GM19193 (cell line): ENCODE results near the gene DNAH7.

Experiments
- POLR2A ChIP-seq: IDR thresholded peaks from 4 replicates; pipeline ENCODE4 v1.6.1; 2011; ENCODE audit not compliant: insufficient read depth, insufficient read length; ENCODE audit errors: extremely low read depth

Gene DNAH7

DNA sequence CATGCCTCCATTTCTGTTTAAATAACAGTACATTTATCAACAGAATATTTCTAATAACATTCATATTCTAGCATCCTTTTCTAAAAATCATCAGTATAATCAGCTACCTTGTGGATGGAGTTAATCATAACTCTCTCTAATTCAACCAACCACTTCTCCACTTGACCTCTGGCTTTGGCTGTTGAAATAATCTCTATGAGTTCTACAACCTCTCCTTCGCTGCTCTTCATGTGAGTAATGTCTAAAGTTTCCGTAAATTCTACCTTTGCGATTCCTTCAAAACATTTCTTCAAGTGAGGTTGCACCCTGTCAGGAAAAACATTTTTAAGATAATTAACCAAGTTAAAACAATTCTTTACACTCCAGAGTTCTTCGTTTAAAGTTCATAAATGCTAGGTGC lies 134.2 kb downstream of the DNAH7 start:
- no peak for TF ChIP-seq POLR2A

DNA sequence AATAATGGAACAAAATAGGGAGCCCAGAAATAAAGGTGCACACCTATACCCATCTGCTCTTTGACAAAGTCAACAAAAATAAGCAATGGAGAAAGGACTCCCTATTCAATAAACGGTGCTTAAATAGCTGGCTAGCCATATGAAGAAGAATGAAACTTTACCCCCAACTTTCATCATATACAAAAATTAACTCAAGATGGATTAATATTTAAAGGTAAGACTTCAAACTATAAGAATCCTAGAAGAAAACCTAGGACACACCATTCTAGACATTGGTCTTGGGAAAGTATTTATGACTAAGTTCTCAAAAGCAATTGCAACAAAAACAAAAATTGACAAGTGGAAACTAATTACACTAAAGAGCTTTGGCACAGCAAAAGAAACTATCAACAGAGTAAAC lies 139.1 kb downstream of the DNAH7 start:
- TF ChIP-seq POLR2A, result no peak

DNA sequence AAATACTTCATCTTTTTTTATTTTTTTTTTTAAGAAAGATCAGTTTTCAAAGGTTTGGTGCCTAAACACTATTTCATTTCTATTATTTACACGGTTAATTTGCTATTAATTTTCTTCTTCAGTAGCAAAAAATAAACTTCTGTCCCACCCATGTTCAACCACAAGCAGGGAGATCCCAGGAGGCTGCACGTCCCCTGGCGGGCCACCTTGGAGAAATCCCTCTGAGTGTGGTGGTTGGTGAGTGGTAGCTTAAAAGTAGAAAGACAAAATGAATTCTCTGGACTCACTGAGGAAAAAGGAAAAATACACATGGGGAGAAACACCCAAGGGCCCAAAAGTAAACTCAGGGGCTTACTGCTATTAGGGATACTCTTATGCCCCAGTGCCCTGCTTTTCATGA lies 143.5 kb downstream of the DNAH7 start:
- no peak for TF ChIP-seq POLR2A

DNA sequence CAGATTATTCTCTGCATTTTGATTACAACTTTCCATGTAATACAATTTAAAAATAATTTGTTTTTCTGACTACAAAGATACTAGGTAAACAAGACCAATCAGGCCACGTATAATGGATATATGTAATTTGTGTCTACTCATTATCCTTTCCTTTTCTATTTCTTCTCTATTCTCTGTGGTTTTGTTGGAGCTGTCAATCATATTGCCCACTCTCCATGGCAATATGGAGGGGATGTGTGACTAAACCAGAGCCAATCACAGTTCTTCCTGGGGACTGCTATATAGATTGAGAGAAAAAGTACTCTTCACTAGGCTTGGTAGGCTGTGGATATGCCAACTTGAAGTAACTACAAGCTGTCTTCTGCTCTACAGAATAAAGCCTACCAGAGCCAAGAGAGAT lies 144.7 kb downstream of the DNAH7 start:
- no peak for TF ChIP-seq POLR2A

DNA sequence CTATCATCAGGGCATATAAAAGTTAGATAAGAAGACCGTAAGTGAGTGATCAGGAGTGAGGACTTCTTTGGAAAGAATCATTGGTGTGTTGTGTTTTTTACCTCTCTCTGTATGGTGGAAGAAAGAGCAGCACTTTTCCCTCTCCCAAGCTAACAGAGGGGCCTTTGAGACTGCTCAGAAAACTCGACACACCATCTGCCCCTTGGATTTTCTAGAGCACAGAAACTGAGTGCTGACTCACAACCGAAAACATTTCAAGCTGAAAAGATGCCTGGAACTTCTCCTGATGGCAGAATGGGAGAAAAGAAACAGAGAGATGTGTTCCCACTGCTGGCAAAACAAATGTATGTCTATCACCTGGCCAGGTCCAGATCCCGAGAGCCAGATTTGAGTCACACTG lies 156.6 kb downstream of the DNAH7 start:
- no peak for TF ChIP-seq POLR2A

DNA sequence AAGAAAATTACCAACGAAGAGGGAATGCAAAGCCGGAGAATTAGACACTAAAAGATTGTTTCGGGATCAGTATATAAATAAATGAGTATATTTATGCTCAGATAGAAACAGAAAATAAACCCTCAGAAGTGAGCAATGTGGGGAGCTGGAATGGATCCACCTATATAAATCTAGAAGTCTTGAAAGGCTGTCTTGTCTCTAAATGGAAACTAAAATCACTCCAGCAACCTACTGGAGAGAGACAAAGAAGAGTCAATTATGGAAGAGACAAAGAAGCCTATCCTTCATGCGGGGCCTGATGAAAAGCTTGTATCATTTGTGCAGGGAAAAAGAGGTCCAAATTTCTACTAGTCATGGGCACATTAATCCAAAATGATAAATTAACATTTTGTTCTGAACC lies 158.1 kb downstream of the DNAH7 start:
- TF ChIP-seq POLR2A, result no peak

DNA sequence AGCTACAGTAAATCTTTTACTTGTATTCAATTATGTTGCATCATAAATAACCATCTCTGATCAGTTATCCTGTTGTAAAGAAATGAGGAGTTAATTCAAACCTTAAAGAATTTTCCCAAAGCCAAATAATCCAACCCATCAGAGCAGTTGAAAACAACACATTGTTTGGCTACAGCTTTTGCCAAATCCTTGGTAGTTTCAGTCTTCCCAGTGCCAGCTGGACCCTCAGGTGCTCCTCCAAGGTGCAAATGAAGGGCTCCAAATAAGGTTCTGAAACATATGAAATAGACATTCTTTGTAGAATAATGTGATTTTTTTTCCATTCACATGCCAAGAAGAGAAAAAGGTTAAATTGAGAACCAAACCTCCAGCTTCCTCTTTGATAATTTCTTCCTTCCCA lies 158.7 kb downstream of the DNAH7 start:
- no peak for TF ChIP-seq POLR2A

DNA sequence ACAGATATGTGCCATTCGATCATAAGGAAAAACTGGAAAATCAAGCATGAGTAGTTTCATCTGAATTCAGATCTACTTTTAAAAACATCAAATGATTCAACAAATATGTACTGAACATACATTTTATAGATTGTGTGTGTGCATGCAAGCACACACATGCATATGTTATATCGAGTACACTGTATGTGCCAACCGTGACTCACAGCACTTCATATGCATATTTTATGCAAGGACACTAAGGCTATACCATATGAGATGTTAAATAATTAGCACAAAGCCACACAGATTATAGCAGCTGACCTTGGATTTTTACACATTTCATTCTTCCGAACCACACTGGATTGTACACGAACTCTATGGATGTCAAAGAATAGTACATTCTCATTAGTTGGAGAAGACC lies 161.2 kb downstream of the DNAH7 start:
- TF ChIP-seq POLR2A, result no peak

DNA sequence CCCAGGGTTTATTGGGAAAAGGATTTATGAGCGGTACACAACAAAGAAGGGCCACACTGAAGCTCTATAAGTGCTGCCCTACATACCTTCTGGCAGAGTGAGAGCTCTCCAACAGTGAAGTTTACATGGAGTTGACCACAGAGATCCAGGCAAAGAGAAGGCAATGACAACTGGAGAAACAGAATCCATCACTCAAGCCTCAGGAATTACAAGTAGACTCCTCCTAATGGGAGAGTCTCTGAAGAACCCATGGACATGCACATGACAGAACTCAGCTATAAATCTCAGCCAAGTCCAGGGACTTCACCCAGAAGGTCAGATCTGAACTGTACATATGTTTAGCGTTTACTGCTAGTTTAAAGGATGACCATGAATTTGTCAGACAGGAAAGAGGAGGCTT lies 164.7 kb downstream of the DNAH7 start:
- TF ChIP-seq POLR2A, result no peak

DNA sequence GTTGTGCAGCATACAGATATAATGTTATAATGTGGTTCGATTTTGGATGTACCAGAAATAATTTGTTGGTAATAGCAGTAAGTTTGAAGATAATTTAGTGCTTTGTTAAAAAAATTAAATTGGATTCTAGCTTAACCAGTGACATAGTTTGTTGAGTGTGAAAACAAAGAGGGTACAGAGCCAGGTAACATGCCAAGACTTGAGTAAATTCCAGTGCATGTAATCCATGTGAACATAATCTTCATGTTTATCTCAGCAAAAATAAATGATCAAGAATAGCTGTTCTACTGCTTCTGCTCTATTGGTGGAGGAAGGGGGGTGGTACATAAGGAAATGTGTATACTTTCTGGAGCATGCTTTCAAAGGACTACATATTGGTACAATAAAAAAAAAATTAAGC lies 165.8 kb downstream of the DNAH7 start:
- TF ChIP-seq POLR2A, result no peak

DNA sequence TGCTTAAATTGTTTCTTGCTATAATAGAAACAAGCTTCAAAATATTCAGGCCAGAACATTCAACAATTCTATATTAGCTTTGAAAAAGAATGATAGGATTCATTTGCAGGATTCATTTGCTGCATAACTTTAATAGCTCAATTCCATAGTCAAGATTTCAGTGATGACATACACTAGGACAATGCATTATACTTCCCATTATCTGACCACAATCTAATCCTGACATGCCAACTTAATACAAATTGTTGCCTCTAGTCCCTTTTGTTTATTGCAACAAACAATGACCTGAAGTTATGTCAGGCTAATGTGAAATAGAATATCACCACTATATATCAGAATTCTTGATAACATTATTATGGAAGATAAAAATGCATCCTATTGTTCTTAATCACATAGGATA lies 169.4 kb downstream of the DNAH7 start:
- TF ChIP-seq POLR2A, result no peak

DNA sequence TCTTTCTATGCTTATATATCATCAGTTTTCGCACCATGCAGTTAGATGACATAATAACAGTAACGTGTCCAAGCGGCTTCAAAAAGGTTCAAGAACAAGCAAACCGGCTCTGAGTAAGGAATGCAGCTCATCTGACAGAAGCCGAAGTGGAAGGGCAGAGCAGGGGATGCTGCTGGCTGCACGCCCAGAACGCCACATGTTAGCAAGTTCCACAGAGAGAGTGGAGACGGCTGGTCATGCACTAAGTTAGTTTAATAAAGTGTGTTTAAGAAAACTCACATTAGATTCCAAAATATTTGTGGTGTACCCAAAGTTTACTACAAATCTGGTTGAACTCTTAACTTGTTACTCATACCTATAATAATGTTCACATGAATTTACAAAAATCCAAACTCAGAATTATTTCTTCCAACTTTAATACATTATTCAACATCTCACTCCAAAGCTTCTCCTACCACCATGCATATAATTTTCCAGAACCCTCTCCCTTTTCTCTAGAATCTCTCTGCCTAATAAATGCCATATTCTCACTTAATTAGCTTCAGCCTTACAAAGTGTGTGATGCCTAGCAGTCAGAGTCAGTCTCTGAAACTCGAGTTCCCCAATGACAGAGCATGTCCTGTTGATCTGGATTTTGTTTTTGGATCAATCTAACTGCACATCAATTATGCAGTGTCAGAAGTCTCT lies 170.0 kb downstream of the DNAH7 start:
- TF ChIP-seq POLR2A, result no peak

DNA sequence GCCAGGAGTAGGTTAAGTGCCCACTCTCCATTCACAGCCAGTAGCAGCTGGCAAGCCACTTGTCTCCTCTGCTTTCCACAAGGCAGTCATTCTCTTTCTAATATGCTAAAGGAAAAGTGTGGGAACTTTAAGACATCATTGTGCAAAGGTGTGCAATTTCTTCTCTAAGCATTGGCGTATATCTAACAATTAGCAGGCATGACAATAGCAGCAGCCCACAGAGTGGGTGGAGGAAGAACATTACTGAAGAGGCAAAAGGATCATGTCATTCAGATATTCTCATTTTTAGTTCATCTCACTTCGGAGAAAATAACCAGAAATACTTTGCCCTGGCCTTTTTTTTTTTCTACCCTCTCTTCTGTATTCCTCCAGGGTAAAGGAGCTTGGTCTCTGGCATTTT lies 177.6 kb downstream of the DNAH7 start:
- TF ChIP-seq POLR2A, result no peak

DNA sequence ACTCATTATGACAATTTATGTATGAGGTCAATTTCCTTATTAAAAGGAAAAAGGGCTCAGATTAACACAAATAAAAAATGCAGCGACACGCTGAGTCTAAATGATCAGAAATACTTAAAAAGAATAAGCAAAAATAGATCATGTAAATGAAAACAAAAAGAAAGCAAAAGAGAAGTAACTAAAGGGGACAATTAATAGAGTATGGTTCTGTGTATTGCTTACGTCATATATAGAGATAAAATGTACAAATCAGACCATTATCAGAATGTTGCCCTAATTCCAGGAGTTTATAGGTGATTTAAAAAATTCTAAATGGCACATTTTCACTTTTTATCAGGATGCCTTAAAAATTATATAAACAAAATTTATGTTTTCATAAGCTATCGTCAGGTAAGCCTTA lies 189.5 kb downstream of the DNAH7 start:
- TF ChIP-seq POLR2A, result no peak

DNA sequence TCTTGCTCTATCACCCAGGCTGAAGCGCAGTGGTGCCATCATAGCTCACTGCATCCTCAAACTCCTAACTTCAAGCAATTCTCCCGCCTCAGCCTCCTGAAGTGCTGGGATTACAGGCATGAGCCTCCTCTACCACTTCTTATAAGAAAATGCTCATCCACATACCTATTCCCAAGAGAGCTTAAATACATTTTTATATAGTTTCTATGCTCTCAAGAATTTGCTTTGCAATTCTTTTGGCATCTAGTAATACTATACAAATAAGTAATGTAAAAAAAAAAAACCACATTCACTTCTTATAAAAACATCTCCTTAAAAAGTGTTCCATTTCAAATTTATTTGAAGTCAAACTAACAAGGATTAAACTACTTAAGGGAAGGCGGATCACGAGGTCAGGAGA lies 197.3 kb downstream of the DNAH7 start:
- TF ChIP-seq POLR2A, result no peak

DNA sequence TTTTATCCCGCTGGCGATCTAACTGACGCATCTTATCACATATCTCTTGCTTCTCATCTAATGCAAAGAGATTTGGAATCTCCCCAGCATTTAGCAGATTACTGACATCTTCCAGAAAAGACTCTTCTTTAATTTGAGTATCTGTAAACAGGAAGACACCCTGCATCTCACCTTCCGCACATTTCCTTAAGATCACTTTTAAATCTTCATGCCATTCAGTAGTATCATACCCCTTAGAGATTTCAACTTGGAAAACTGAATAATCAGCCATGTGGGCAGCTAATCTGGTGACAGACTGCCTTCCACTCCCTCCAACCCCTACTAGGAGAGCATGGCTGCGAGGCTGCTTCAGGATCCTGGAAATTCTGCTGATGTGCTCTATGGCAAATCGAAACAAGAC lies 204.3 kb downstream of the DNAH7 start:
- TF ChIP-seq POLR2A, result no peak

DNA sequence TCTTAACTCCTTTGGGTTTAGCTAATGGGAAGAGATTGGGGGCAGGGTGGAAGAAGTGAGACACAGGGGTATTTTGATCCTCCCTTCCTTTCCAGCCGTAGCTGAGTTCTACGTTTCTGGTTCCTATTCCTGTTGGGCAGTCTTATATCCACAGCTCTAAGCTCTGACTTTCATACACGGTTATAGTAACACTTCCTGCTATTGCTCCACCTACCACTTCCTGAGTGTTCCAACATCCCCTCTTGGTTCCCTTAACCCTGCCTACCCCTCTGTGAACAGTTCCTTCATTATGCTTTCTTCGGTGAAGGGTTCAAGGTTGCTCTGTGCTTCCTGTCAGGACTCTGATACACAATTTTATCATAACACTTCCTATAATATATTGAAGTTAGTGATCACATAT lies 205.1 kb downstream of the DNAH7 start:
- no peak for TF ChIP-seq POLR2A
